HG02852 (cell line): ENCODE results near the gene CORO6.

ENCODE experiments used
- ATAC-seq: cut with Tn5 transposase; IDR thresholded peaks from one replicate; pipeline ENCODE4 v1.9.1; 2021; ENCODE audit warnings: mild to moderate bottlenecking, moderate library complexity; ENCODE audit not compliant: unreplicated experiment

CORO6 gene

DNA sequence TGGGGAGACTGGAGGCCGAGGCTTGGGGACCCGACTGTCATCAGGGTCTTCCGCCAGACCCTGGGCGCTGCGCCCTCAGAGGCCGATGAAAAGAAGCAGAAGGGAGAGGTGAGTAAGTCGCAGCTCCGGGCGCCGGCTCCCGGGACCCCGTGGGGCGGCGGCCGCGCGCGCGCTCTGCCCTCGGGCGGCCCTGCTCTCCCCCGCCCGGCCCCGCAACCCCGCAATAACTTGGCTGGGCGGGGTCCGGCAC lies 55.5 kb downstream of the CORO6 start:
- ATAC-seq: no peak

DNA sequence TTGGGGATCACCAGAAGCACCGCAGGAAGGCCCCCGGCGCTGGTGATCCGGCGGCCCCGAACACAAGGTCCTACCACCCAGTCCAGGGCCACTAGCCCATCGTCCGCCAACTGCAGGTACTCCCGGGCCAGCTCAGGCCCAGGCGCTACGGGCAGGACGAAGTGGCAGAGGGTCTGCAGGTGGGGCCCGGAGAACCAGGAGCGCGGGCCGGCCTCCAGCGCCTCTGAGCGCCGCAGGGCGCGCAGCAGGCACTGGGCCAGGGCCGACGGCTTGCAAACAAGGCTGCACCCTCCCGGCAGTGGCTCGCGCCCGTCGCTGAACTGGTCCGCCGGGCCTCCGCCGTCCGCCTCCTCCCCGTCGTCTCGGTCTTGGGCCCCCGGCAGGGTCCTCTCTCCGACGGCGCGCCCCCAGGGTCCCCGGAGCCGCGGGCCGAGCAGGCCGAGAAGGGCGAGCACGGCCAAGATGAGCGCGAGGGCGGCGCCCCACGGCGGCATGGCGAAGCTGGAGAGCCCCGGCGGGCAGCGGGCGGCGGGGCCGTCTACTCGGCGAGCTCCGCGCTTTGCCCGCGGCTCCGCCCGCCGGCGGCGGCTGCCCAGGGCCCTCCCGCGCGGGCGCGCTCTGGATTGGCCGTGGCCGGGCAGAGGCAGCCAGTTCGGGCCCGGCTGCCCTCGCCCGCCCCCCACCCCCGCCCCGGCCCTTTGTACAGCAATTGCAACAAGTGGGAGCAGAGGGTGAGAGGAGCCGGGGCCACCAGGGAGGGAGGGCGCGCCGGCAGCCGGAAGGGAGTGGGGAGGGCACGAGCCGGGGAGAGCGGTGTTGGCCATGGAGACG lies 56.0 kb downstream of the CORO6 start, which contains the start of gene ABHD15:
ABHD15 (minus strand) TSS at position 565 of the 831 bp plus-strand sequence; CDS start at position 494, 71 bp downstream.
- ATAC-seq: no peak

- ATAC-seq: no peak
These were observed 56.9 kb downstream of the CORO6 start for GRCh38 chr17:29565643-29566472.
